NK-92 treated with Interleukin-12 subunit alpha and Interleukin-12 subunit beta, amount 100 ng/mL, for 24 hours (cell line): ENCODE data around the gene GID4.

Source experiments
- DNase-seq: peaks from one replicate; lab custom pipeline; 2025; lab: John Stamatoyannopoulos, UW

Gene GID4

DNA sequence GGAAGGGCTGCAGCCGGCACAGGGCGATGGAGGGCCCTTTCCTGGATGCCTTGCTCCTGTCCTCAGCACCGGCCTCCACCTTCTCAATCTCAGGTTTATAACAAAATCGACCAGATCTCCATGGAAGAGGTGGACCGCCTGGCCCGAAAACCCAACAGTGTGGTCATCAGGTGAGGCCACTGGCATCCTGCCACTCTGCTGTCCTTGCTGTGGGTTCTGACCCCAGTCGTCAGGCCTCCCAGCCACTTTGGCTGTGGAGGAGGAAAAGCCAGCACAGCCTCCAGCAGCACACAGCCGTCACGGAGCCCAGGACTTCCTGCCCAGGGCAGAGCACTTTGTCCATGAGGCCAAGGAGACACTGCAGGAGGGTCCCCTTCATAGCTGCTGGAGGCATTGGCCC is 62.6 kb downstream of the GID4 start:
- no peak for DNase-seq

- no peak for DNase-seq
These were observed 63.4 kb downstream of the GID4 start for GRCh38 chr17:18102640-18103039.

- no peak for DNase-seq
These were observed 65.8 kb downstream of the GID4 start for GRCh38 chr17:18105027-18105426.

- no peak for DNase-seq
These were observed 66.4 kb downstream of the GID4 start for GRCh38 chr17:18105595-18105994.

- no peak for DNase-seq
These were observed 67.0 kb downstream of the GID4 start for GRCh38 chr17:18106211-18106610.

- no peak for DNase-seq
These were observed 68.0 kb downstream of the GID4 start for GRCh38 chr17:18107061-18107790.

DNA sequence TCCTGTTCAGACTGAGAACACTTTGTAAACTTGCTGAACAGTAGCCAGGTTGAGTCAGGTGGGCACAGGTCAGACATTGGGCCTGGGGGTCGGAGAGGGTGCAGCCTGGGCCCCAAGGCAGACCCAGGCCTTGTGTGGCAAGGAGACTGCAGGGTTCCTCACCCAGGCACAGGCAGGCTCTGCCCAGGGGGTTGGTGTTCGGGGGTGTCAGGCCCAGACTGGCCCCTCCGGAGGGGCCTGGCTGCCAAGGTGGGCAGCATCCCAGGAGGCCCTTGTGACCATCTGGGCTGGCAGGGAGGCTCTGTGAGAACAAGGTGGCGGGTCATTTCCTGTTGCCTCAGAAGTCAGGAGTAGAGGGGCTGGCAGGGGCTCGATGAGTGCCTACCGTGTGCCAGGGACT is 68.8 kb downstream of the GID4 start:
- no peak for DNase-seq

DNA sequence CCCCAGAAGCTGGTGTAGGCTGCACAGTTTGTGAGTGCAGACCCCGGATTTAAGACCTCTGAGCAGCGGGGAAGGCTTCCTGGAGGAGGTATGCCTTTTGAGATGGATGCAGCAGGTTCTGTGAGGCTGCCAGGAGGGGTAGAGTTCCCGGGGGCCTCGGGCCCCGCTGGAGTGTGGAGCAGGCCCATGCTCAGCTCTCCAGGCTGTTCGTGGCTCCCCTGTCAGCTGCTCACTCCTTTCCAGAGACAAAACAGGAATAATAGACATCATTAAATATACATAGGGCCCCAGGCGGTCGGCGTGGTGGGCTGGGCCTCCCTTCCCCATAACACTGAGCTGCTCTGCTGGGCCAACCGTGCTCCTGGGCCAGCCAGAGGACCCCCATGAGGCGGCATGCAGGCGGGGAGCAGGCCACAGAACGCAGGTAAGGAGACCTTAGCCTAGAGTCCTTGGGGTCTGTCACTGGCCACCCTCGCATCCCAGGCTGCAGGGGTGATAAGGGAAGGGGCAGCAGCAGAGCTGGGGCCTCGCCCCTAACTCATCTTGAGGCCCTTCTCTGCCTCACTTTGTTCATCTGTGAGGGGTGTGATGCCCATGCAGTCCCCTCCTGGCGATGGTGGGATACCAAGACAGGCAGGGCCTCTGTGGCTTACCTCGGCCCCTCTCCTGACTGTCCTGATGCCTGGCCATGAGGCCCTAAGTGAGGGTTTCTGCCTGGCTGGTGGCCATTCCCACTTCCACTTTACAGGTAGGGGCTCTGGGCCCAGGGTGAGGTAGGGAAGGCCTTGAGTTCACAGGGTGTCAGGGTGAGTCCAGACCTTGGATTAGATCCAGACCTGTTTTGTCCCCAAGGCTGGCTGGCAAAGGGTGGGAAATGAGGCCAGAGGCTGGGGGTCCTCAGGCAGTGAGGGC is 69.4 kb downstream of the GID4 start, which contains the start of gene MYO15A:
Gene MYO15A, plus strand, starts transcription at position 356 of the 912 bp plus-strand sequence. CDS start 10,045 bp downstream, outside the sequence.
- no peak for DNase-seq

GRCh38 chr17:18109935-18110485 is 70.8 kb downstream of the GID4 start:
- no peak for DNase-seq

DNA sequence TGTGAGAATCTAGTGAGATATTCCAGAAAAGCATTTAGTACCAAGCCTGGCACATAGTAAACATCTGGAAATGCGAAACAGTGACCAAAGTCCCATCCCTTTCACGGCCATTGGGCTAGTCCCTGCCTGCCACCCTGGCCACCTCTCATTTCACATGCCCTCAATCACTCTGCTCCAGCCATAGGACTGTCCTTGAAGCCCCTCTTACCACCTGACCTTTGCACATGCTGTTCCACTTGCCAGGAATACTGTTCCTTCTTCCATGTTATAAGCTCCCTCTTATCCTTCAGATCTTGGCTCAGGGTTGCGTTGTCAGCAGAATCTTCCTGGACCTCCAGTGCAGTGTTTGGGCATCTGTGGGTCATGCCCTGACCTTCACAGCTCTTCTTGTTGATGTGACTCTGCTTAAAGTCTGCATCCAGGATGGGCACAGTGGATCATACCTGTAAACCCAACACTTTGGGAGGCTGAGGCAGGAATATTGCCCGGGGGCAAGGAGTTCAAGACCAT is 71.5 kb downstream of the GID4 start:
- DNase-seq, result no peak

DNA sequence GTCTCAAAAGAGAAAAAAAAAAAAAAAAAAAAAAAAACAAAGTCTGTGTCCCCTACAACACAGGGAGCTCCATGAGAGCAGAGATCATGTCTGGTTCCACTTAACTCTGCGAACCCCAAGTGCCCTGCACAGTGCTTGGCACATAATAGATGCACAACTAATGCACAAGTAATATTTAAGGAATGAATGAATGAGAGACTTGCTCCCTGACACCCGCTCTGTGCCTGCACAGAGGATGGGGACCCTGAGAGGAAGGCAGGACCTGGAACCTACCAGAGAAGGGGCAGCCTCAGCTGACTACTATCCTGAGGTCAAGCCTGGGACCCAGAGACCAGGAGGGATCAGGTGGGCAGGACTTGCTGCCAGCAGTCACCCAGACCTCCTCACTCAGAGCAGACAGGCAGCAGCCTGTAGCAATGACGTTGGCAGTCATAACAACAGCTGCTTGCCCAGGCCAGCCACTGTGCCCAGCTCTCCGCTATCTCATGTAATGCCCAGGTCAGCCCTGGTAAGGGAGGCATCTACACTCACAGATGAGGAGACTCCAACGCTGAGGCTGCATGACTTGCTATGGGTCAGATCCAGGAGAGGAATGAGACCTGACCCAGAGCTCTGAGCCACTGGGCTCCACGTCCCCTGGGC is 72.2 kb downstream of the GID4 start:
- DNase-seq, result no peak

GRCh38 chr17:18115517-18115916 is 76.3 kb downstream of the GID4 start:
- DNase-seq, result no peak

DNA sequence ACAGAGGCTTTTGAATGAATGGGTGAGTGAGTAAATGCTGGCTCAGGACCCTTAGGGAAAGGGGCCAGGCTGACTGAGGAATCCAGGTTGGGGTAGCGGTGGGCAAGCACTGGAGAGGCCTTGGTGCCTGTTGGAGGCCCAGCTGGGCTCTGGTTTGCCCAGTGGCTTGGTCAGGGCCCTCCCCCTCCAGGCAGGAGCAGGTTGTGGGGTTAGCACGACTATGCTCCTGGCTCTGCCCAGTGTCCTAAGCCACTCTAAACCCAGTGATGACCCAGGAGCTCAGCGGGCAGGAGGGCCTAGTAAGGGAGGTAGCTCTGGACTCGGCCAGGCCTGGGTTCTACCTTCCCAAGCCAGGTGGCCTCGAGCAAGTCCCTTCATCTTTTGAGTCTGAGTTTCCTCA is 76.9 kb downstream of the GID4 start:
- no peak for DNase-seq

DNA sequence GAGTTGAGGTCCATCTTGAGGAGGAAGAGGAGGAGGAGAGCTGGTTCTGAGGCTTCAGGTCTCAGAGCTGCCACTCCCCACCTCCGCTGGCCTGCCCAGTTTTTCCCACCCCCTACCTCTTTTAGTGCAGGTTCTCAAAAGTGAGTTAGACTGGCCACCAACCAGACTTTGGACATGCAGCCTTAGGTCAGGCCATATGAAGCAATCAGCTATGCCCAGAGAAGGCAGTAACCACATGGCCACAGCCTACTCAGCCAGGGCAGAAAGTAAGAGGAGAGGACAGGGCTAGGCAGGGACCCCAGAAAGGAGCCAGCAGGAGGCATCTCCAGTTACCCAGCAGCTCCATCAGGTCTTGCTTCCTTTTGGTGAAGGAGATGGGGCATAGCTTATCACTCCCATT is 78.3 kb downstream of the GID4 start:
- DNase-seq, result no peak
